Suprapubic skin (tissue), 3 donors: ENCODE data around the gene SCAPER.

Experiments
- CTCF ChIP-seq, 2 donors: fragments of 200-600 bp in 1 of 2; fragments of 450-650 bp in 1 of 2; sonication (generic) in 1 of 2; IDR thresholded peaks; one replicate each; pipeline ENCODE4 v1.5.1; 2016 to 2019; ENCODE audit warnings: antibody characterized with exemption in 2 of 2, mild to moderate bottlenecking in 1 of 2, moderate library complexity in 1 of 2
- EP300 ChIP-seq: sonication (generic); formaldehyde crosslinking; IDR thresholded peaks from one replicate; pipeline ENCODE4 v1.6.1; 2017; ENCODE audit warnings: antibody characterized with exemption

GRCh38 chr15:76533060-76533820, 371.9 kb downstream of the SCAPER start:
- TF ChIP-seq CTCF (IDR thresholded peaks at IDR 0.05) (no peak), EP300 (no peak)
